GM18858 (cell line): ENCODE measurements around the gene KIR2DL3.

ENCODE experiments used
- ATAC-seq: cut with Tn5 transposase; IDR thresholded peaks from one replicate; pipeline ENCODE4 v1.9.1; 2021; ENCODE audit not compliant: unreplicated experiment

KIR2DL3 gene

GRCh38 chr19:54790711-54791110 is 52.4 kb downstream of the KIR2DL3 start:
- no peak for ATAC-seq

- no peak for ATAC-seq
Measured at GRCh38 chr19:54791476-54791875, 53.2 kb downstream of the KIR2DL3 start.

GRCh38 chr19:54792814-54793213 is 54.5 kb downstream of the KIR2DL3 start:
- no peak for ATAC-seq

GRCh38 chr19:54795758-54796157 is 57.4 kb downstream of the KIR2DL3 start:
- no peak for ATAC-seq
